Heart left ventricle (tissue), 16 donors: ENCODE measurements around the gene HS3ST1. TPM values are rescaled to one million over a fixed set of nuclear protein-coding genes. Genes with fewer than 3 reads are reported as not detected.

Experiments used
- ATAC-seq, 4 donors: fragments of 200-7000 bp; cut with Tn5 transposase; one replicate each; pipeline ENCODE4 v1.9.1; 2020 to 2022; ENCODE audit warnings: moderate library complexity in 4 of 4, mild to moderate bottlenecking in 3 of 4, moderate number of reproducible peaks in 1 of 4
- DNase-seq, 5 donors: peaks; one replicate each; pipeline ENCODE4 v3.0.0-alpha.2; 2020
- H3K27ac ChIP-seq, 12 donors: fragments of 200-600 bp; sonication (generic) in 4 of 12; one replicate each; pipeline versions ENCODE4 v1.5.0 to v1.8.0; 2016 to 2022; ENCODE audit warnings: mild to moderate bottlenecking in 2 of 12
- H3K27me3 ChIP-seq, 9 donors: fragments of 200-600 bp; sonication (generic) in 2 of 9; one replicate each; pipeline versions ENCODE4 v1.5.1 to v1.8.0; 2016 to 2022; ENCODE audit warnings: mild to moderate bottlenecking in 3 of 9
- H3K36me3 ChIP-seq, 9 donors: fragments of 200-600 bp; sonication (generic) in 2 of 9; one replicate each; pipeline versions ENCODE4 v1.5.0 to v1.8.0; 2018 to 2022; ENCODE audit warnings: mild to moderate bottlenecking in 2 of 9
- H3K4me1 ChIP-seq, 12 donors: fragments of 200-600 bp; sonication (generic) in 4 of 12; one replicate each; pipeline versions ENCODE4 v1.5.0 to v1.8.0; 2016 to 2022; ENCODE audit warnings: mild to moderate bottlenecking in 3 of 12
- H3K4me3 ChIP-seq, 12 donors: fragments of 200-600 bp; sonication (generic) in 4 of 12; one replicate each; pipeline versions ENCODE4 v1.5.0 to v1.8.0; 2017 to 2022; ENCODE audit warnings: mild to moderate bottlenecking in 9 of 12, moderate library complexity in 4 of 12
- H3K9me3 ChIP-seq, 12 donors: fragments of 200-600 bp; sonication (generic) in 4 of 12; one replicate each; pipeline versions ENCODE4 v1.5.0 to v1.8.0; 2016 to 2022; ENCODE audit warnings: mild to moderate bottlenecking in 1 of 12
- POLR2A ChIP-seq, 2 donors: fragments of 450-650 bp; IDR thresholded peaks; one replicate each; pipeline ENCODE4 v1.6.1; 2017; ENCODE audit warnings: antibody characterized with exemption in 2 of 2, mild to moderate bottlenecking in 2 of 2, moderate library complexity in 2 of 2
- WGBS, 4 donors: extraction: QIAGEN DNeasy Blood & Tissue Kit in 2 of 4; methylation state at CpG; one replicate each; pipeline versions ENCODE4 v1.1.5 to v1.1.7; 2013 to 2018; 5-methylcytosine and 5-hydroxymethylcytosine counted together
- intact Hi-C, 10 donors: fragments of 100-400 bp; cut with DNase I; formaldehyde crosslinking; loops; one replicate each; pipeline versions ENCODE4 v1.11.1 to v1.14.2; 2022
- polyA plus RNA-seq, 2 donors: library from polyadenylated mRNA; stranded (reverse); fragments of 200-250 nt; gene quantifications; one replicate each; pipeline ENCODE4 v1.2.3, GENCODE V29; 2013
- total RNA-seq, 9 donors: library from RNA; depleted of rRNA in 2 of 9; stranded (reverse); fragments of >200 nt in 2 of 9; fragmentation: NEBNext Ultra II Directional in 3 of 9; extraction: Animal tissue kit (Norgen Biotek cat#: 25700) in 3 of 9; gene quantifications; one replicate each; pipeline versions ENCODE4 v1.1.0 to v1.2.4, GENCODE V29; 2016 to 2023
- TF ChIP-seq, protein P1 (sequence below), 12 donors: fragments of 200-600 bp; sonication (generic) in 4 of 12; IDR thresholded peaks; one replicate each; pipeline versions ENCODE4 v1.5.0 to v1.8.0; 2018 to 2022; ENCODE audit warnings: antibody characterized with exemption in 12 of 12, mild to moderate bottlenecking in 5 of 12
- donor health status: ischemic (EF 13 %, LVEDD 7.1; RV severe dilation, severe dysfunction).
- donor health status: healthy with polysubstance abuse.
- donor health status: DM: no; HTN: yes; CAD: no.
- donor health status: DM: no; HTN: no; CAD: no.
- donor health status: ischemic (EF 25% LVEDD 6.9; RV normal size, moderate dysfunction).
- donor health status: ischemic (EF 25% LVEDD 5.7; RV mildly dilated, moderate dysfunction).
- donor health status: healthy.
- donor health status: DM: yes; HTN: yes; CAD: no.
- donor health status: ischemic (EF 35%, LVEDD 5.7; RV mildly dilated, moderate dysfunction).
- donor health status: nonischemic (EF 11% LVEDD 7.7; RV severe dilation, severe dysfunction).
- donor health status: DM: yes; HTN: yes; CAD: no.
- donor health status: PGD.
- donor health status: ischemic (EF 29% LVEDD 5.4; RV normal size, mild dysfunction).
- donor health status: nonischemic (EF 23%, LVEDD 6.1; RV moderate dilation, normal function).

The HS3ST1 gene
- total and polyA plus RNA-seq, 11 donors, result 0.30 to 2.5 (median 1.1) TPM

- Histone ChIP-seq H3K9me3 (no peaks in the 10 kb centered on the region), H3K27me3 (no peaks in the 10 kb centered on the region), H3K36me3 (no peaks in the 10 kb centered on the region), H3K4me3 (no peak overlapping the region), H3K4me1 (peaks cover 0 to 23% (median 0%) of the 10 kb centered on the region in 12 donors), H3K27ac (no peak overlapping the region)
- ATAC-seq (no peak), DNase-seq (no peak)
- WGBS, 4 donors, result 61 to 85% (median 76%) methylated on average over 2 of the region's 2 CpGs
- TF ChIP-seq, protein P1, sequence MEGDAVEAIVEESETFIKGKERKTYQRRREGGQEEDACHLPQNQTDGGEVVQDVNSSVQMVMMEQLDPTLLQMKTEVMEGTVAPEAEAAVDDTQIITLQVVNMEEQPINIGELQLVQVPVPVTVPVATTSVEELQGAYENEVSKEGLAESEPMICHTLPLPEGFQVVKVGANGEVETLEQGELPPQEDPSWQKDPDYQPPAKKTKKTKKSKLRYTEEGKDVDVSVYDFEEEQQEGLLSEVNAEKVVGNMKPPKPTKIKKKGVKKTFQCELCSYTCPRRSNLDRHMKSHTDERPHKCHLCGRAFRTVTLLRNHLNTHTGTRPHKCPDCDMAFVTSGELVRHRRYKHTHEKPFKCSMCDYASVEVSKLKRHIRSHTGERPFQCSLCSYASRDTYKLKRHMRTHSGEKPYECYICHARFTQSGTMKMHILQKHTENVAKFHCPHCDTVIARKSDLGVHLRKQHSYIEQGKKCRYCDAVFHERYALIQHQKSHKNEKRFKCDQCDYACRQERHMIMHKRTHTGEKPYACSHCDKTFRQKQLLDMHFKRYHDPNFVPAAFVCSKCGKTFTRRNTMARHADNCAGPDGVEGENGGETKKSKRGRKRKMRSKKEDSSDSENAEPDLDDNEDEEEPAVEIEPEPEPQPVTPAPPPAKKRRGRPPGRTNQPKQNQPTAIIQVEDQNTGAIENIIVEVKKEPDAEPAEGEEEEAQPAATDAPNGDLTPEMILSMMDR (IDR thresholded peaks at IDR 0.05), result no peak
- no peak for TF ChIP-seq POLR2A (IDR thresholded peaks at IDR 0.05)
- intact Hi-C loops, result loop anchor here in 1 of 10 donors (10.0 kb wide), 1 partner anchor 289 kb away; no protein-coding TSS in a partner anchor
These were observed 7.4 kb upstream of the HS3ST1 start for GRCh38 chr4:11436084-11436483.

- no peaks in the 10 kb centered on the region for H3K27me3 ChIP-seq
- WGBS, 4 donors, result 88 to 100% (median 92%) methylated on average over 1 of the region's 1 CpG
- peaks cover 0 to 20% (median 0%) of the 10 kb centered on the region in 12 donors for H3K4me1 ChIP-seq
These were observed 6.9 kb upstream of the HS3ST1 start for GRCh38 chr4:11435557-11435956.

DNA sequence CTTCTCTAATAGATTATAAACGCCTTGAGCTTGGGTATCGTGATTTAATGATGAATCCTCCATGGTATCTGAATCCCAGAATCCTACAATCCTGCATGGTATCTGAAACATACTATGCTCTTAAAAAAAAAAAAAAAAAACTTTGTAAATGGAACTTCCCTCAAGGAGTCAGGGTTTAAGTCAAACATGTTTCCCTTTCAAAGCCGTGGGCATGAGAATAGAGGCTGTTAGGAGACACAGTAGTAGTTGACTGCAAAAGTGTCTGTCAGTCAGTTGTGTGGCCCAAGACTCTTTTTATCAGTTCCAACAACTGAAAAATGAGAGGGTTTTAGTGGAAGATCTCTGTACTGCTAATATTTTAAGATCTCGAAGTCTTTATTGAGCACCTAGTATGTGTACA lies 2.4 kb upstream of the HS3ST1 start:
- TF ChIP-seq, protein P1 (IDR thresholded peaks at IDR 0.05), result no peak
- TF ChIP-seq POLR2A (IDR thresholded peaks at IDR 0.05), result no peak
- DNase-seq, result no peak
- intact Hi-C loops, result loop anchor here in 1 of 10 donors (10.0 kb wide), 1 partner anchor 294 kb away; no protein-coding TSS in a partner anchor
- no peaks in the 10 kb centered on the region for H3K9me3 ChIP-seq
- H3K27ac ChIP-seq, result no peak overlapping the region
- no peak overlapping the region for H3K4me3 ChIP-seq
- peaks cover 0 to 24% (median 12%) of the 10 kb centered on the region in 9 donors for H3K27me3 ChIP-seq
- ATAC-seq, result no peak
- WGBS, 4 donors, result 84 to 92% (median 91%) methylated on average over 4 of the region's 4 CpGs
- no peaks in the 10 kb centered on the region for H3K36me3 ChIP-seq
- H3K4me1 ChIP-seq, result peaks cover 0 to 27% (median 18%) of the 10 kb centered on the region in 12 donors

More at GRCh38 chr4:11435557-11435956, 6.9 kb upstream of the HS3ST1 start:
- Histone ChIP-seq H3K4me3 (no peak overlapping the region), H3K36me3 (no peaks in the 10 kb centered on the region), H3K27ac (no peak overlapping the region), H3K9me3 (no peaks in the 10 kb centered on the region)
- no peak for DNase-seq
- TF ChIP-seq, protein P1 (IDR thresholded peaks at IDR 0.05), result no peak
- no peak for TF ChIP-seq POLR2A (IDR thresholded peaks at IDR 0.05)
- intact Hi-C loops, result loop anchor here in 1 of 10 donors (10.0 kb wide), 1 partner anchor 289 kb away; no protein-coding TSS in a partner anchor
- no peak for ATAC-seq

- Histone ChIP-seq H3K4me3 (peak overlapping the region in 1 of 12 donors; percentile 67), H3K9me3 (no peaks in the 10 kb centered on the region), H3K27me3 (peaks cover 0 to 24% (median 12%) of the 10 kb centered on the region in 9 donors), H3K4me1 (peaks cover 0 to 27% (median 18%) of the 10 kb centered on the region in 12 donors), H3K27ac (peak overlapping the region in 1 of 12 donors; percentile 18), H3K36me3 (no peaks in the 10 kb centered on the region)
- TF ChIP-seq POLR2A (IDR thresholded peaks at IDR 0.05), result no peak
- TF ChIP-seq, protein P1 (IDR thresholded peaks at IDR 0.05), result no peak
- no peak for ATAC-seq
- DNase-seq, result no peak
- WGBS, 4 donors, result 91 to 99% (median 96%) methylated on average over 2 of the region's 2 CpGs
- intact Hi-C loops, result loop anchor here in 1 of 10 donors (10.0 kb wide), 1 partner anchor 294 kb away; no protein-coding TSS in a partner anchor
These were observed 1.8 kb upstream of the HS3ST1 start for GRCh38 chr4:11430536-11430935.
